GM13976 (cell line): ENCODE data around the gene SLC1A3.

Source experiments
- DNase-seq: peaks from one replicate; pipeline ENCODE4 v3.0.0; 2012; ENCODE audit warnings: low spot score
- in situ Hi-C: fragments of 300-500 bp; cut with MboI; formaldehyde crosslinking; loops from one replicate; pipeline ENCODE4 v1.12.0; 2022; ENCODE audit warnings: low sequenced_read_pairs, mixed read lengths, inconsistent platforms; ENCODE audit not compliant: unreplicated experiment
- TF ChIP-seq, protein P1 (sequence below): IDR thresholded peaks from 2 replicates; pipeline ENCODE4 v1.5.1; 2012; ENCODE audit warnings: borderline replicate concordance, mild to moderate bottlenecking; ENCODE audit not compliant: insufficient read depth; ENCODE audit errors: extremely low read depth, missing control alignments, control extremely low read depth

Gene SLC1A3

DNA sequence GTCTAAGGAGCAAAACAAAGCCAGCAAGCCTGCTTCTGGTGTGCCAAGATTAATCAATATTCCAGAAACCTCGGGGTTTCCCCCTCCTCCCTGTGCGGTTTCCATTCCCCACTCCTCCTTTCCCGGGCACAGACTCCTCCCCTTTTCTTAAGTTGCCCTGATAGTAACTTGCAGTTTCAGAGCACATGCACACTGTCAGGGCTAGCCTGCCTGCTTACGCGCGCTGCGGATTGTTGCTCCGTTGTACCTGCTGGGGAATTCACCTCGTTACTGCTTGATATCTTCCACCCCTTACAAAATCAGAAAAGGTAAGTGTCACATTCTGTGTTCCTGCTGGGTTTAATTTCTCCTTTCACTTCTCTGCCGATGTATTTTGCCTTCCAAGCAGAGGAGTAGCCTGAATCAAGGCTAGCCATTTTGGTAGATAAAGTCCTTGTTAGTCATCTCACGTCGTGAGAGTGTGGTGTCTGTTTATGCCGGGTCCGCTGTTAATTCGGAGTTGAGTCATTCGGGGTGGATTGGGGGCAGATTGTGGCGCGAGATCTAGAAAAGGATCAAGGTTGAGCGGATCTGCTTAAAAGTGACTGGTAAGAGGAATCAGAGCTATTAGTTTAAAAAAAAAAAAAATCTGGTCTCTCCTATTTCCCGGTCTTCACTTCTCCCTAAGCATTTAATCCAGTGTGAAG is at the start of gene SLC1A3:
Gene SLC1A3 (plus strand): TSS at position 179 of the 686 bp plus-strand sequence. CDS start 1,818 bp downstream, outside the sequence.
- TF ChIP-seq, protein P1, sequence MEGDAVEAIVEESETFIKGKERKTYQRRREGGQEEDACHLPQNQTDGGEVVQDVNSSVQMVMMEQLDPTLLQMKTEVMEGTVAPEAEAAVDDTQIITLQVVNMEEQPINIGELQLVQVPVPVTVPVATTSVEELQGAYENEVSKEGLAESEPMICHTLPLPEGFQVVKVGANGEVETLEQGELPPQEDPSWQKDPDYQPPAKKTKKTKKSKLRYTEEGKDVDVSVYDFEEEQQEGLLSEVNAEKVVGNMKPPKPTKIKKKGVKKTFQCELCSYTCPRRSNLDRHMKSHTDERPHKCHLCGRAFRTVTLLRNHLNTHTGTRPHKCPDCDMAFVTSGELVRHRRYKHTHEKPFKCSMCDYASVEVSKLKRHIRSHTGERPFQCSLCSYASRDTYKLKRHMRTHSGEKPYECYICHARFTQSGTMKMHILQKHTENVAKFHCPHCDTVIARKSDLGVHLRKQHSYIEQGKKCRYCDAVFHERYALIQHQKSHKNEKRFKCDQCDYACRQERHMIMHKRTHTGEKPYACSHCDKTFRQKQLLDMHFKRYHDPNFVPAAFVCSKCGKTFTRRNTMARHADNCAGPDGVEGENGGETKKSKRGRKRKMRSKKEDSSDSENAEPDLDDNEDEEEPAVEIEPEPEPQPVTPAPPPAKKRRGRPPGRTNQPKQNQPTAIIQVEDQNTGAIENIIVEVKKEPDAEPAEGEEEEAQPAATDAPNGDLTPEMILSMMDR = no peak
- in situ Hi-C loops = no loop called here
- peak; percentile 42 for DNase-seq

DNA sequence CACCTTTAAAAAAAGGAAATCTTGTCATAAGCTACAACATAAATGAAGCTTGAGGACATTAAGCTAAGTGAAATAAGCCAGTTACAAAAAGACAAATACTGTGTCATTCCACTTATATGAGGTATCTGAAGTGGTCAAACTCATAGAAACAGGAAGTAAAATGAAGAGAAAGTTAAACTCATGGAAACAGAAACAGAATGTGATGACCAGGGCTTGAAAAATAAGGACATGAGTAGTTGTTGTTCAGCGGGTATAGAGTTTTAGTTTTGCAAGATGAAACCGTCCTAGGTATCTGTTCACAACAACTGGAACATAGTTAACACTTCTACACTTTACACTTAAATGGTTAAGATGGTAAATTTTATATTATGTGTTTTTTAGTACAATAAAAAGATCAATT is 47.8 kb upstream of the SLC1A3 start:
- in situ Hi-C loops = no loop called here
- no peak for DNase-seq
- TF ChIP-seq, protein P1 = no peak

- no peak for DNase-seq
- TF ChIP-seq, protein P1 = no peak
- in situ Hi-C loops = no loop called here
These were observed 44.8 kb upstream of the SLC1A3 start for GRCh38 chr5:36561601-36562000.

- in situ Hi-C loops = no loop called here
These were observed 36.9 kb upstream of the SLC1A3 start for GRCh38 chr5:36569491-36569890.

GRCh38 chr5:36570301-36571095 is 35.9 kb upstream of the SLC1A3 start:
- in situ Hi-C loops = no loop called here
- no peak for DNase-seq
- TF ChIP-seq, protein P1 = no peak

More at GRCh38 chr5:36569491-36569890, 36.9 kb upstream of the SLC1A3 start:
- TF ChIP-seq, protein P1 = no peak
- no peak for DNase-seq

GRCh38 chr5:36571401-36572042 is 34.9 kb upstream of the SLC1A3 start:
- in situ Hi-C loops = no loop called here
- TF ChIP-seq, protein P1 = no peak
- DNase-seq = no peak
